A549 (cell line): ENCODE results near the gene OR6K6. TPM values are rescaled to one million over a fixed set of nuclear protein-coding genes. Genes with fewer than 3 reads are reported as not detected.

Experiments
- ATAC-seq, 2 experiments: fragments of 200-7000 bp in 1 of 2; fragments of >200 bp in 1 of 2; cut with Nextera tagmentation in 1 of 2; cut with Tn5 transposase in 1 of 2; 3 replicates each; pipeline versions ENCODE4 v1.8.0 to v1.9.1; 2018 to 2020; ENCODE audit warnings: mild to moderate bottlenecking in 1 of 2, moderate library complexity in 1 of 2
- CTCF ChIA-PET: fragments of 300-600 bp; sonication (Branson Sonifier 250); formaldehyde crosslinking; extraction: SDS; loops from one replicate; lab custom pipeline; 2021; ENCODE audit warnings: antibody characterized with exemption, inconsistent platforms; lab: Yijun Ruan, JAX
- POLR2A ChIA-PET: fragments of 350-600 bp; formaldehyde crosslinking; extraction: SDS; loops from one replicate; lab custom pipeline; 2021; ENCODE audit warnings: antibody characterized with exemption, inconsistent platforms; lab: Yijun Ruan, JAX
- DNase-seq, 2 experiments: peaks; one replicate each; pipeline versions ENCODE4 v3.0.0 to v3.0.0-alpha.2; 2011 to 2016; ENCODE audit warnings: low read depth in 1 of 2, low spot score in 1 of 2
- FAIRE-seq: peaks from 2 replicates; lab custom pipeline; 2011; peaks lifted over from hg19 to GRCh38; lab: Jason Lieb, UNC
- H3K27ac ChIP-seq, 2 experiments: fragments of >200 bp; sonication (Bioruptor Twin); formaldehyde crosslinking; 3 replicates each; pipeline ENCODE4 v1.5.1; 2016 to 2017
- H3K4me1 ChIP-seq: fragments of >200 bp; sonication (Bioruptor Twin); formaldehyde crosslinking; 3 replicates; pipeline ENCODE4 v1.6.1; 2016
- H3K4me2 ChIP-seq: fragments of >200 bp; sonication (Bioruptor Twin); formaldehyde crosslinking; 3 replicates; pipeline ENCODE4 v1.6.1; 2016
- H3K4me3 ChIP-seq: fragments of >200 bp; sonication (Bioruptor Twin); formaldehyde crosslinking; 3 replicates; pipeline ENCODE4 v1.5.1; 2016
- H3K9me3 ChIP-seq: fragments of >200 bp; sonication (Bioruptor Twin); formaldehyde crosslinking; 3 replicates; pipeline ENCODE4 v1.6.1; 2016
- BCL3 ChIP-seq: fragments of >200 bp; sonication (Bioruptor Twin); formaldehyde crosslinking; IDR thresholded peaks from 3 replicates; pipeline ENCODE4 v1.6.1; 2016
- BHLHE40 ChIP-seq: IDR thresholded peaks from 2 replicates; pipeline ENCODE4 v1.6.1; 2012; ENCODE audit warnings: low read depth, low read length, inconsistent platforms
- CBX2 ChIP-seq: fragments of 200-600 bp; sonication (generic); IDR thresholded peaks from 2 replicates; pipeline ENCODE4 v1.6.1; 2016; ENCODE audit warnings: low read depth, mild to moderate bottlenecking, borderline replicate concordance
- CBX8 ChIP-seq: fragments of 200-600 bp; sonication (generic); IDR thresholded peaks from 2 replicates; pipeline ENCODE4 v1.6.1; 2016
- CHD4 ChIP-seq: fragments of 200-600 bp; sonication (generic); IDR thresholded peaks from 2 replicates; pipeline ENCODE4 v1.6.1; 2016; ENCODE audit warnings: antibody characterized with exemption, mild to moderate bottlenecking, borderline replicate concordance
- E2F6 ChIP-seq: IDR thresholded peaks from 2 replicates; pipeline ENCODE4 v1.6.1; 2012; ENCODE audit warnings: low read depth, borderline replicate concordance
- EHF ChIP-seq: fragments of 250-450 bp; sonication (Bioruptor Pico); IDR thresholded peaks from 2 replicates; pipeline ENCODE4 v1.5.0; 2020; ENCODE audit warnings: mild to moderate bottlenecking
- EP300 ChIP-seq, 2 experiments: fragments of >200 bp; sonication (Bioruptor Twin); formaldehyde crosslinking; IDR thresholded peaks; 2 replicates in 1 of 2; 3 replicates in 1 of 2; pipeline ENCODE4 v1.6.1; 2016 to 2017
- ESRRA ChIP-seq: fragments of 150-350 bp; IDR thresholded peaks from 2 replicates; pipeline ENCODE4 v1.6.1; 2014; ENCODE audit warnings: mild to moderate bottlenecking, low read length, borderline replicate concordance
- HES2 ChIP-seq: fragments of >200 bp; sonication (Bioruptor Twin); formaldehyde crosslinking; IDR thresholded peaks from 2 replicates; pipeline ENCODE4 v1.6.1; 2016
- HEYL ChIP-seq: fragments of 250-450 bp; sonication (Bioruptor Pico); IDR thresholded peaks from 2 replicates; pipeline ENCODE4 v1.8.0; 2021; ENCODE audit warnings: mild to moderate bottlenecking, moderate library complexity
- HMGXB4 ChIP-seq: fragments of 250-450 bp; sonication (Bioruptor Pico); IDR thresholded peaks from 2 replicates; pipeline ENCODE4 v1.5.0; 2021; ENCODE audit warnings: mild to moderate bottlenecking, moderate library complexity, borderline replicate concordance
- HOXB13 ChIP-seq: fragments of 250-450 bp; sonication (Bioruptor Pico); IDR thresholded peaks from 2 replicates; pipeline ENCODE4 v1.5.0; 2020; ENCODE audit warnings: low read depth, mild to moderate bottlenecking, moderate library complexity
- JUN ChIP-seq, 2 experiments: fragments of >200 bp; sonication (Bioruptor Twin); formaldehyde crosslinking; IDR thresholded peaks; 2 replicates in 1 of 2; 3 replicates in 1 of 2; pipeline ENCODE4 v1.6.1; 2016 to 2017
- KDM1A ChIP-seq: fragments of 200-600 bp; sonication (generic); IDR thresholded peaks from 2 replicates; pipeline ENCODE4 v1.6.1; 2016; ENCODE audit warnings: low read depth, mild to moderate bottlenecking
- MAFK ChIP-seq: fragments of 450-650 bp; IDR thresholded peaks from 2 replicates; pipeline ENCODE4 v1.6.1; 2014; ENCODE audit not compliant: partially characterized antibody
- MAX ChIP-seq: IDR thresholded peaks from 2 replicates; pipeline ENCODE4 v1.6.1; 2012
- MYC ChIP-seq: IDR thresholded peaks from 2 replicates; pipeline ENCODE4 v1.6.1; 2012; ENCODE audit warnings: mild to moderate bottlenecking, inconsistent platforms, low read length, improper control_type of control experiment, borderline replicate concordance
- NPAS2 ChIP-seq: fragments of 250-450 bp; sonication (Bioruptor Pico); IDR thresholded peaks from 2 replicates; pipeline ENCODE4 v1.8.0; 2022; ENCODE audit warnings: mild to moderate bottlenecking, moderate library complexity, borderline replicate concordance
- POLR2A ChIP-seq: IDR thresholded peaks from 2 replicates; pipeline ENCODE4 v1.6.1; 2012; ENCODE audit warnings: mild to moderate bottlenecking, low read length
- POLR2AphosphoS2 ChIP-seq: conservative IDR thresholded peaks from 2 replicates; pipeline ENCODE4 v1.6.1; 2012; ENCODE audit warnings: low read length, improper control_type of control experiment, inconsistent platforms
- RAD21 ChIP-seq, 2 experiments: fragments of >200 bp in 1 of 2; sonication (Bioruptor Twin) in 1 of 2; formaldehyde crosslinking in 1 of 2; IDR thresholded peaks in 1 of 2; conservative IDR thresholded peaks in 1 of 2; 2 replicates in 1 of 2; 3 replicates in 1 of 2; pipeline ENCODE4 v1.6.1; 2012 to 2018; ENCODE audit warnings: inconsistent platforms in 1 of 2
- RCOR1 ChIP-seq: fragments of 150-350 bp; IDR thresholded peaks from 2 replicates; pipeline ENCODE4 v1.6.1; 2014; ENCODE audit warnings: antibody characterized with exemption, low read length, low read depth
- RFX5 ChIP-seq: fragments of 450-650 bp; IDR thresholded peaks from 2 replicates; pipeline ENCODE4 v1.7.1; 2014; ENCODE audit warnings: antibody characterized with exemption, mild to moderate bottlenecking, moderate library complexity
- SMC3 ChIP-seq: fragments of >200 bp; sonication (Bioruptor Twin); formaldehyde crosslinking; IDR thresholded peaks from 3 replicates; pipeline ENCODE4 v1.6.1; 2018; ENCODE audit warnings: inconsistent platforms
- TFCP2L1 ChIP-seq: fragments of 250-450 bp; sonication (Bioruptor Pico); IDR thresholded peaks from 2 replicates; pipeline ENCODE4 v1.5.0; 2021; ENCODE audit warnings: mild to moderate bottlenecking
- polyA plus RNA-seq, 4 experiments: library from polyadenylated mRNA; depleted of rRNA in 3 of 4; stranded (reverse); fragments of >200 nt; fragmentation: RNase III in 1 of 4; extraction: RNeasy Plus Mini Kit Qiagen cat#74134 plus additional on column Dnase treatment in 1 of 4; gene quantifications; 2 replicates in 3 of 4; 3 replicates in 1 of 4; pipeline ENCODE4 v1.2.3, GENCODE V29; 2011 to 2017

Gene OR6K6
- polyA plus RNA-seq, 2 of the 4 experiments (the other 2 are of a cell fraction) = not detected

GRCh38 chr1:158771950-158772866, 17.7 kb downstream of the OR6K6 start, which contains the start of gene OR6N1 (continued):
- TF ChIP-seq CBX8 (no peak), HMGXB4 (CRISPR knock-in tag) (no peak), EHF (CRISPR knock-in tag) (no peak), E2F6 (no peak), TFCP2L1 (CRISPR knock-in tag) (no peak), KDM1A (no peak), CBX2 (no peak), POLR2A (no peak)

- Histone ChIP-seq H3K9me3 (no peaks in the 10 kb centered on the region), H3K4me3 (no peak within 1 kb of the TSS), H3K4me1 (no peaks in the 10 kb centered on the region), H3K4me2 (no peak within 1 kb of the TSS), H3K27ac (no peak within 1 kb of the TSS)
- DNase-seq (no peak), FAIRE-seq (no peak), ATAC-seq (no peak)
- ChIA-PET CTCF (no interaction called here), POLR2A (no interaction called here)
- TF ChIP-seq BCL3 (no peak), E2F6 (no peak), CHD4 (no peak), MAX (no peak), BHLHE40 (no peak), RAD21 (conservative IDR thresholded peaks at IDR 0.05 in 1 of 2, IDR thresholded peaks at IDR 0.05 in 1 of 2) (no peak), NPAS2 (CRISPR knock-in tag) (no peak), EP300 (IDR thresholded peaks at IDR 0.05) (no peak), RFX5 (no peak), MAFK (no peak), CBX2 (no peak), HEYL (no peak), SMC3 (no peak), JUN (IDR thresholded peaks at IDR 0.05) (no peak), HES2 (no peak), ESRRA (no peak), RCOR1 (no peak), HOXB13 (CRISPR knock-in tag) (no peak), POLR2AphosphoS2 (no peak), MYC (no peak)
Measured at GRCh38 chr1:158781104-158781503, 26.6 kb downstream of the OR6K6 start, which contains the start of gene OR6N2. OR6N2 (minus strand) TSS chr1:158781204; CDS start chr1:158777635, 3,569 bp downstream.
